B cell (primary cell): ENCODE measurements around the gene PARD3B. TPM values are rescaled to one million over a fixed set of nuclear protein-coding genes. Genes with fewer than 3 reads are reported as not detected.

Source experiments
- ATAC-seq: fragments of 200-7000 bp; cut with Tn5 transposase; one replicate; pipeline ENCODE4 v1.10.0; 2021; ENCODE audit warnings: low read depth, mild to moderate bottlenecking, moderate number of reproducible peaks, moderate library complexity
- CTCF ChIA-PET: fragments of 350-600 bp; sonication (Branson Sonifier 250); formaldehyde crosslinking; loops from one replicate; lab custom pipeline; 2021; ENCODE audit warnings: antibody characterized with exemption, inconsistent platforms; lab: Charles Lee
- POLR2A ChIA-PET: fragments of 350-600 bp; sonication (Branson Sonifier 250); formaldehyde crosslinking; loops from one replicate; lab custom pipeline; 2021; ENCODE audit warnings: antibody characterized with exemption; lab: Charles Lee
- DNase-seq: peaks from one replicate; pipeline ENCODE4 v3.0.0; 2013
- H2AFZ ChIP-seq: 2 replicates; pipeline ENCODE4 v1.6.1; 2012; ENCODE audit warnings: mild to moderate bottlenecking, low read depth, low read length; ENCODE audit not compliant: insufficient read depth, poor library complexity, severe bottlenecking
- H3K27ac ChIP-seq, 2 donors: 1 replicate in 1 of 2; 2 replicates in 1 of 2; pipeline ENCODE4 v1.5.1; 2012 to 2013; ENCODE audit warnings: low read length in 2 of 2, mild to moderate bottlenecking in 2 of 2, moderate library complexity in 1 of 2
- H3K27me3 ChIP-seq, 4 experiments: fragments of 200-600 bp in 1 of 4; sonication (generic) in 1 of 4; replicated peaks in 1 of 4; 1 replicate in 2 of 4; 2 replicates in 2 of 4; pipeline versions ENCODE4 v1.6.1 to v1.7.0; 2013 to 2016; ENCODE audit warnings: low read length in 3 of 4, mild to moderate bottlenecking in 2 of 4, mixed read lengths in 1 of 4, moderate library complexity in 1 of 4; ENCODE audit not compliant: insufficient read depth in 4 of 4, control insufficient read depth in 3 of 4; ENCODE audit errors: control extremely low read depth in 1 of 4
- H3K36me3 ChIP-seq, 2 experiments: replicated peaks in 1 of 2; 1 replicate in 1 of 2; 2 replicates in 1 of 2; pipeline versions ENCODE4 v1.6.1 to v1.7.1; 2013; ENCODE audit warnings: low read length in 1 of 2; ENCODE audit not compliant: insufficient read depth in 2 of 2, control insufficient read depth in 1 of 2; ENCODE audit errors: control extremely low read depth in 1 of 2, extremely low read depth in 1 of 2
- H3K4me1 ChIP-seq, 2 donors: fragments of 200-600 bp in 1 of 2; sonication (generic) in 1 of 2; 1 replicate in 1 of 2; 2 replicates in 1 of 2; pipeline versions ENCODE4 v1.5.1 to v1.6.1; 2013 to 2017; ENCODE audit warnings: low read length in 2 of 2; ENCODE audit not compliant: control insufficient read depth in 2 of 2, insufficient read depth in 2 of 2
- H3K4me2 ChIP-seq: replicated peaks from 2 replicates; pipeline ENCODE3; 2012; ENCODE audit warnings: mild to moderate bottlenecking, low read depth, low read length; ENCODE audit not compliant: poor library complexity, severe bottlenecking
- H3K4me3 ChIP-seq, 5 experiments: fragments of 200-600 bp in 1 of 5; sonication (generic) in 1 of 5; 1 replicate in 3 of 5; 2 replicates in 2 of 5; pipeline versions ENCODE4 v1.5.1 to v1.7.0; 2011 to 2016; ENCODE audit warnings: low read length in 4 of 5, mild to moderate bottlenecking in 4 of 5, low read depth in 2 of 5, control low read depth in 1 of 5, moderate library complexity in 1 of 5; ENCODE audit not compliant: insufficient read depth in 1 of 5; ENCODE audit errors: control extremely low read depth in 1 of 5, extremely low read depth in 1 of 5
- H3K79me2 ChIP-seq: fragments of 200-600 bp; sonication (generic); one replicate; pipeline ENCODE4 v1.6.0; 2016; ENCODE audit warnings: low read length; ENCODE audit not compliant: control insufficient read depth, insufficient read depth
- H3K9ac ChIP-seq: fragments of 200-600 bp; sonication (generic); 2 replicates; pipeline ENCODE4 v1.6.1; 2017; ENCODE audit warnings: mild to moderate bottlenecking, low read length, moderate library complexity
- H3K9me3 ChIP-seq, 3 donors: one replicate each; pipeline versions ENCODE4 v1.6.1 to v1.7.1; 2013; ENCODE audit warnings: low read length in 2 of 3; ENCODE audit not compliant: control insufficient read depth in 2 of 3, insufficient read depth in 1 of 3; ENCODE audit errors: control extremely low read depth in 1 of 3
- H4K20me1 ChIP-seq: 2 replicates; pipeline ENCODE4 v1.6.0; 2012; ENCODE audit warnings: mild to moderate bottlenecking, low read length; ENCODE audit not compliant: insufficient read depth, control insufficient read depth, poor library complexity, severe bottlenecking
- H3K27ac Mint-ChIP-seq: one replicate; pipeline ENCODE4 v1.8.0; 2021; ENCODE audit warnings: mixed read lengths
- H3K27me3 Mint-ChIP-seq: one replicate; pipeline ENCODE4 v1.8.0; 2021; ENCODE audit warnings: mixed read lengths
- H3K4me1 Mint-ChIP-seq: one replicate; pipeline ENCODE4 v1.8.0; 2021; ENCODE audit warnings: mixed read lengths
- H3K4me3 Mint-ChIP-seq: one replicate; pipeline ENCODE4 v1.8.0; 2021; ENCODE audit warnings: mixed read lengths
- H3K9me3 Mint-ChIP-seq: one replicate; pipeline ENCODE4 v1.8.0; 2022; ENCODE audit warnings: mixed read lengths; ENCODE audit not compliant: insufficient read depth
- EZH2 ChIP-seq: IDR thresholded peaks from 2 replicates; pipeline ENCODE4 v1.6.1; 2012; ENCODE audit warnings: borderline replicate concordance, low read depth, mild to moderate bottlenecking, moderate library complexity, low read length; ENCODE audit not compliant: insufficient read depth, poor library complexity, severe bottlenecking
- WGBS: methylation state at CpG from one replicate; pipeline ENCODE4 v1.1.5; 2013; ENCODE audit warnings: missing lambda C conversion rate; ENCODE audit not compliant: insufficient coverage; 5-methylcytosine and 5-hydroxymethylcytosine counted together
- intact Hi-C: fragments of 100-400 bp; cut with micrococcal nuclease; formaldehyde crosslinking; loops from one replicate; pipeline ENCODE4 v1.10.0; 2022
- polyA plus RNA-seq: library from polyadenylated mRNA; depleted of rRNA; stranded (reverse); fragments of >200 nt; gene quantifications from 2 replicates; pipeline ENCODE4 v1.2.3, GENCODE V29; 2012
- total RNA-seq, 2 donors: library from RNA; stranded (reverse); fragments of 120-200 nt in 1 of 2; gene quantifications; 1 replicate in 1 of 2; 2 replicates in 1 of 2; pipeline versions ENCODE4 v1.2.3 to v1.2.4, GENCODE V29; 2013 to 2022
- TF ChIP-seq, protein P1 (sequence below): fragments of 200-600 bp; IDR thresholded peaks from one replicate; pipeline ENCODE4 v1.8.0; 2022; ENCODE audit warnings: antibody characterized with exemption, mild to moderate bottlenecking

PARD3B gene
- total and polyA plus RNA-seq, 2 donors (not counting 1 experiment from before 2014, with no cell fraction given) = not detected

DNA sequence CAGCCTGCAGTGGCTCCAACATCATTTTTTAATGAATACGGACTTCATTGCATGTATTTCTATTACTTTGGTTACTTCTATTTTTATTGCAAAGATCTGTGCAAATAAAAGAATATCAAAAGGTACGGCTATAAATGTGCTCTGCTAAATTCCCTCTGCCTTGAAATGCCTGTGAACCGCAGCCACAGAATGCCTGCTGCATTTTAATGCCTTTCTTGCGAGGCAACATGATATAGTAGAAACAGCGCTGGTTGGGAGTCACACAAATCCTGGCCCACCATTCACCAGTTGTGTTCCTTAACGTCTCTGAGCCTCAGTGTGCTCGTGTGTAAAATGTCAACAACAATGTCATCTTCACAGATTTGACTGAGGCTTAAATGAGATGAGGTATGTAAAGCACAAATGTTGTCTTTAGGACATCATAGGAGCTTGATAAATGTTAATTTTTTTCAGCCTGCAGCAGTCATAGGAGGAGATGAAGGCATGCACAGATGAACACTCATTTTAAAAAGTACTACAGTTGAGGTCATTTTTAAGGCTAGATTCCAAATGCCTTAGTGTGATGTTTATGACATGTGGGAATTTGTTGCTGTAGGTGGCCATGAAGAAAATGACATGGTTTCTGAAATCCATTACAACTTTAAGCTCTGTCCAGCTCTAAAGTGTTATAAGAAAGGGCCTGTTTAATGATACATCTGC is 949.4 kb downstream of the PARD3B start:
- Mint-ChIP-seq H3K27me3 (peaks cover 11% of the 10 kb centered on the region), H3K9me3 (peaks cover 2% of the 10 kb centered on the region), H3K27ac (no peak overlapping the region), H3K4me1 (no peaks in the 10 kb centered on the region), H3K4me3 (no peak overlapping the region)
- DNase-seq (no peak), ATAC-seq (no peak)
- Histone ChIP-seq H4K20me1 (no peaks in the 10 kb centered on the region), H3K4me3 (no peak overlapping the region), H3K36me3 (no peaks in the 10 kb centered on the region), H3K9ac (no peak overlapping the region), H3K27me3 (no peaks in the 10 kb centered on the region), H2AFZ (no peak overlapping the region), H3K27ac (no peak overlapping the region), H3K9me3 (peaks cover 0 to 5% (median 3%) of the 10 kb centered on the region in 3 donors), H3K4me1 (no peaks in the 10 kb centered on the region), H3K4me2 (no peak overlapping the region), H3K79me2 (no peaks in the 10 kb centered on the region)
- ChIA-PET POLR2A (no interaction called here), CTCF (no interaction called here)
- intact Hi-C loops = no loop called here
- 83% methylated on average over 5 of the region's 7 CpGs for WGBS
- TF ChIP-seq, protein P1, sequence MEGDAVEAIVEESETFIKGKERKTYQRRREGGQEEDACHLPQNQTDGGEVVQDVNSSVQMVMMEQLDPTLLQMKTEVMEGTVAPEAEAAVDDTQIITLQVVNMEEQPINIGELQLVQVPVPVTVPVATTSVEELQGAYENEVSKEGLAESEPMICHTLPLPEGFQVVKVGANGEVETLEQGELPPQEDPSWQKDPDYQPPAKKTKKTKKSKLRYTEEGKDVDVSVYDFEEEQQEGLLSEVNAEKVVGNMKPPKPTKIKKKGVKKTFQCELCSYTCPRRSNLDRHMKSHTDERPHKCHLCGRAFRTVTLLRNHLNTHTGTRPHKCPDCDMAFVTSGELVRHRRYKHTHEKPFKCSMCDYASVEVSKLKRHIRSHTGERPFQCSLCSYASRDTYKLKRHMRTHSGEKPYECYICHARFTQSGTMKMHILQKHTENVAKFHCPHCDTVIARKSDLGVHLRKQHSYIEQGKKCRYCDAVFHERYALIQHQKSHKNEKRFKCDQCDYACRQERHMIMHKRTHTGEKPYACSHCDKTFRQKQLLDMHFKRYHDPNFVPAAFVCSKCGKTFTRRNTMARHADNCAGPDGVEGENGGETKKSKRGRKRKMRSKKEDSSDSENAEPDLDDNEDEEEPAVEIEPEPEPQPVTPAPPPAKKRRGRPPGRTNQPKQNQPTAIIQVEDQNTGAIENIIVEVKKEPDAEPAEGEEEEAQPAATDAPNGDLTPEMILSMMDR = no peak
- TF ChIP-seq EZH2 = no peak

- Mint-ChIP-seq H3K4me3 (no peak overlapping the region), H3K27me3 (peaks cover 13% of the 10 kb centered on the region), H3K4me1 (no peaks in the 10 kb centered on the region), H3K9me3 (peaks cover 2% of the 10 kb centered on the region), H3K27ac (no peak overlapping the region)
- ChIA-PET CTCF (no interaction called here), POLR2A (no interaction called here)
- H3K79me2 ChIP-seq = no peaks in the 10 kb centered on the region
- no peak overlapping the region for H3K9ac ChIP-seq
- no peak for DNase-seq
- peaks cover 0 to 5% (median 3%) of the 10 kb centered on the region in 3 donors for H3K9me3 ChIP-seq
- H3K4me3 ChIP-seq = no peak overlapping the region
- no peaks in the 10 kb centered on the region for H3K36me3 ChIP-seq
- intact Hi-C loops = no loop called here
- WGBS = no CpG with 5 or more reads among the region's 1 CpG
- no peak overlapping the region for H2AFZ ChIP-seq
- no peaks in the 10 kb centered on the region for H3K4me1 ChIP-seq
- H3K4me2 ChIP-seq = no peak overlapping the region
- no peak for ATAC-seq
- no peaks in the 10 kb centered on the region for H3K27me3 ChIP-seq
- no peaks in the 10 kb centered on the region for H4K20me1 ChIP-seq
- TF ChIP-seq, protein P1 = no peak
- no peak for TF ChIP-seq EZH2
- no peak overlapping the region for H3K27ac ChIP-seq
These were observed 950.5 kb downstream of the PARD3B start for GRCh38 chr2:205495819-205496218.
